GM21529 (cell line): ENCODE results near the gene TAS1R3.

Source experiments
- ATAC-seq: cut with Tn5 transposase; IDR thresholded peaks from one replicate; pipeline ENCODE4 v1.9.1; 2021; ENCODE audit not compliant: unreplicated experiment

Gene TAS1R3

DNA sequence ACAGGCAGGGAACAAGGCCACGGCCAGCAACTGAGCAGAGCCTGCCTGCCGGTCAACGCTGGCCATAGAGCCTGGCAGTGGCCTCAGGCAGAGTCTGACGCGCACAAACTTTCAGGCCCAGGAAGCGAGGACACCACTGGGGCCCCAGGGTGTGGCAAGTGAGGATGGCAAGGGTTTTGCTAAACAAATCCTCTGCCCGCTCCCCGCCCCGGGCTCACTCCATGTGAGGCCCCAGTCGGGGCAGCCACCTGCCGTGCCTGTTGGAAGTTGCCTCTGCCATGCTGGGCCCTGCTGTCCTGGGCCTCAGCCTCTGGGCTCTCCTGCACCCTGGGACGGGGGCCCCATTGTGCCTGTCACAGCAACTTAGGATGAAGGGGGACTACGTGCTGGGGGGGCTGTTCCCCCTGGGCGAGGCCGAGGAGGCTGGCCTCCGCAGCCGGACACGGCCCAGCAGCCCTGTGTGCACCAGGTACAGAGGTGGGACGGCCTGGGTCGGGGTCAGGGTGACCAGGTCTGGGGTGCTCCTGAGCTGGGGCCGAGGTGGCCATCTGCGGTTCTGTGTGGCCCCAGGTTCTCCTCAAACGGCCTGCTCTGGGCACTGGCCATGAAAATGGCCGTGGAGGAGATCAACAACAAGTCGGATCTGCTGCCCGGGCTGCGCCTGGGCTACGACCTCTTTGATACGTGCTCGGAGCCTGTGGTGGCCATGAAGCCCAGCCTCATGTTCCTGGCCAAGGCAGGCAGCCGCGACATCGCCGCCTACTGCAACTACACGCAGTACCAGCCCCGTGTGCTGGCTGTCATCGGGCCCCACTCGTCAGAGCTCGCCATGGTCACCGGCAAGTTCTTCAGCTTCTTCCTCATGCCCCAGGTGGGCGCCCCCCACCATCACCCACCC lies at the start of gene TAS1R3:
TAS1R3 (plus strand) TSS at position 213 of the 898 bp plus-strand sequence; CDS start at position 279, 66 bp downstream.
- no peak for ATAC-seq

DNA sequence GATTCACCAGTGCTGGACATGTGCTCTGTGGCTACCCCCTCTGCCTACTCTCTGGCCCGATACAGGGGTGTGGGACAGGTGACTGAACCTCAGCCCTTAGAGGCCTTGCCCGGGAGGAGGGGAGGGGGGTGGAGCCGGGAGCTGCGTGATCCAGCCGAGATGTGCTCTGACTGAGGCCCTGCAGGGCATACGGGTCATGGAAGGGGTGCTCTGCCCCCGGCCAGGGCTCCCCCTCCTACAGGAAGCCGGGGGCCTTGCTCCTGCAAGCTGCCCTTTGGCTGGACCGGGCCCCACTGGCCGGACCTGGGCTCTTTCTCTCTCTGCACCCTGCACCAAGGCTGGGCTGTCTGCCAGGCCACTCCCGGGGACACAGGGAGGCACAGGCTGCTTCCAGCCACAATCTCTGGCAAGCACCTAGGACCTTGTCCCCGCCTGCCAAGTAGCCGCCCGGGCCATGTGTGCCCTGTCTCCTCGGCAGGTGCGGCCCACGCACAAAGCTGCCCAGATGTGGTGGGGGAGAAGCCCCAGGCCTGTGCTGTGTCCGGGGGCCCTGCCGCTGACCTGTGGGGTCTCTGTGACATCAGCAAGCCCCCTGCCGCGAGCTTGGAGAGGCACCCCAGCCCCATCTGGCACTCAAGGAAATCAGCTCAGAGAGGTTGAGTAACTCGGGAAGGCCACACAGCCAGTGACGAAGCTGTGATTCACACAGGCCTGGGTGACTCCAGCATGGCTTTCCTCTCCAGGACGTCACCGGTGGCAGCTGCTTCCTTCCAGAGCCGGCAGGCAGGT lies 49.4 kb upstream of the TAS1R3 start:
- no peak for ATAC-seq

DNA sequence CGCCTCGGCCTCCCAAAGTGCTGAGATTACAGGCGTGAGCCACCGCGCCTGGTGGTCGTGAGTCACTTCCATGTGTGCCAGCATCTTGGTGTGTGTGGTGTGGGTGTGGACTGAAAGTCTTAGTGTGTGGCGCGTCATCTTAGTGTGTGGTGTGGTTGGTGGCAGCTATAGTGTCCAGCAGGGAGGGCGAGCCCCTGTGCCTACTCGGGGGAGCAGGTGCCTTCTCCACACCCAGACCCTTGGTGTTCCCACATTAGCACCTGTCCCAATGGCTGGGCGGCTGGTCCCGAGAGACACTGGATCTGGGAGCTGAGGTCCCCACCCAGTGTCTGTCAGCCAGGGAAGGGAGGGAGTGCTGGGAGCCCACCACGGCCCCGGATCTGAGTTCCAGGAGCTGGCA lies 48.1 kb upstream of the TAS1R3 start:
- ATAC-seq, result no peak

DNA sequence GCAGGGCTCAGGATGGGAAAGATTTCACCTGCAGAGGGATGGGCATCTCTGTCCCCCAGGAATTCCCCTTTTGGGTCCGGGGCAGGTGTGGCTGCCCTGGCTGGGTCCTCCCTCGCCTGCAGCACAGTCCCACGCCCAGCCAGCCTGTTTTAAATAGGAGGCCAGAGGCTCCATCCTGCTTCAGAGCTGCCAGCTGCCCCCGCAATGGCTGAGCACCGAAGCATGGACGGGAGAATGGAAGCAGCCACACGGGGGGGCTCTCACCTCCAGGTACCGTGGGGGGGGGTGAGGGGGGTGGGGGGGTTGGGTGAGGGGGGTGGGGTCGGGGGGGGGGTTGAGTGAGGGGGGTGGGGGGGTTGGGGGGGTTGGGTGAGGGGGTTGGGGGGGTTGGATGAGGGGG lies 47.3 kb upstream of the TAS1R3 start:
- ATAC-seq, result no peak

DNA sequence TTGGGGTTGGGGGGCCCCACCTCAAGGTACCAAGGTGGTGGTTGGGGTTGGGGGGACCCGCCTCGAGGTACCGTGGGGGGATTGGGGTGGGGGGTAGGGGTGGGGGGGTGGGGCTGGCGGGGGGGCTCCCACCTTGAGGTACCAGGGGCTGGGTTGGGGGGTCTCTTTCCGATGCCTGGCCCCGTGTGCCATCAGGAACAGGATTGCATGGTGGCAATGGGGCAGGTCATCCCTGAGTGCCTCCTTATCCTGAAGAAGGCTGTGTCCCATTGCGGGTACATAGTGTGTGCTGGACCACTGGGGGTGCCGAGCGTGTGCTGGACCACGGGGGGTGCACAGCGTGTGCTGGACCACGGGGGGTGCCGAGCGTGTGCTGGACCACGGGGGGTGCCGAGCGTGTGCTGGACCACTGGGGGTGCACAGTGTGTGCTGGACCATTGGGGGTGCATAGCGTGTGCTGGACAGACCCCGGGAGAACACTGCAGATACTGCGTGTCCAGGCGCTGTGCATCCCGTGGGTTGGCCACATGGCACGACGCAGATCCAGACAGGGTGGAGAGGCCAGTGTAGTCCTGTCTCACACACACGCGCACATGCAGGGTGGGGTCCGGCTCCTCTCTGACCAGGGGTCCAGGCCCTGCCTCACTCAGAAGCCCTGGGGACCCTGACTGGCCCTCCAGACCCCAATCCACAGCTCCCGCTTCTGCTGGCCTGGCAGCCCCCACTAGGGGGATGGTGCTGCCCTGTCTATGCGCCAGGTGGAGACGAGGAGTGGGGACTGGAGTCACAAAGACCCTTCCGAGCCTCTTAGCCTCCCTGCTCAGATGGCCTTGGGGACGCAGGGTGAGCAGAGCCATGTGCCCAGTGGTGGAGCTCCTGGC lies 46.6 kb upstream of the TAS1R3 start:
- no peak for ATAC-seq

DNA sequence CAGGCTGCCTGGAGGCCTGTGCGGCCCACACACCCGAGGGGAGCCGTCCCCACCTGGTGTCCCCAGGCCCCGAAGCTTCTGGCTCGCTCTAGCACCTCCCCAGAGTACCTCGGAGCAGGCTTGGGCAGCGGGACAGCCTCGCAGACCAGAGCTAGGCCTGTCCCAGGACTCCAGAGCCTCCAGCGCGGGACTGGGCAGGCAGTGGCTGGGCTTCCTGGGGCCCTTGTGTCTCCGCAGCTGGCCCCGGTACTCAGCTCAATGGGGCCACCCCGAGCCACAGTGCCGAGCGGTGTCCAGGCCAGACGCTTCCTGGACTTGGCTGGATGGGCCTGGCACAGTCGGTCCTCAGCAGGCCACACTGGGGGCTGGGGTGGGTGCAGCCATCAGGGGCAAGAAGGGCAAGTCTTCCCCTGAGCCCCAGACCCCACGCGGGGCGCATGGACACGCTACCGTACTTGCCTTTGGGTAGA lies 45.9 kb upstream of the TAS1R3 start:
- ATAC-seq, result no peak

DNA sequence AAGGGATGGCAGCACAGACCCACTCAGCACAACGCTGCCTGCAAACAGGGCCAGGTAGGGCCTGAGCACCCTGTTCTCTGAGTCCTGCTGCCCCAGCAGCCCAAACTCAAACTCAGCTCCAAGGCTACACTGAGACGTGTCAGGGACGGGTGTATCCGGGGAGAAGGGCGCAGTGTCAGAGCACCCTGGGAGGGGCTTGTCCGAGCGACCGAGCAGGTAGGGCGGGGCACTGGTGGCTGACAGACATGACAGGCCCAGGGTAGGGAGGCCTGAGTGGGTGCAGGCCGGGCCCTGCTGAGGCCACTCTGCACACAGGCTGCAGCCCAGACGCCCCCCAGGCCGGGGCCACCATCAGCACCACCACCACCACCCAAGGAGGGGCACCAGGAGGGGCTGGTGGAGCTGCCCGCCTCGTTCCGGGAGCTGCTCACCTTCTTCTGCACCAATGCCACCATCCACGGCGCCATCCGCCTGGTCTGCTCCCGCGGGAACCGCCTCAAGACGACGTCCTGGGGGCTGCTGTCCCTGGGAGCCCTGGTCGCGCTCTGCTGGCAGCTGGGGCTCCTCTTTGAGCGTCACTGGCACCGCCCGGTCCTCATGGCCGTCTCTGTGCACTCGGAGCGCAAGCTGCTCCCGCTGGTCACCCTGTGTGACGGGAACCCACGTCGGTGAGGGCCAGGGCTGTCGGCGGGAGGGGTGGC lies 45.3 kb upstream of the TAS1R3 start:
- ATAC-seq, result no peak

DNA sequence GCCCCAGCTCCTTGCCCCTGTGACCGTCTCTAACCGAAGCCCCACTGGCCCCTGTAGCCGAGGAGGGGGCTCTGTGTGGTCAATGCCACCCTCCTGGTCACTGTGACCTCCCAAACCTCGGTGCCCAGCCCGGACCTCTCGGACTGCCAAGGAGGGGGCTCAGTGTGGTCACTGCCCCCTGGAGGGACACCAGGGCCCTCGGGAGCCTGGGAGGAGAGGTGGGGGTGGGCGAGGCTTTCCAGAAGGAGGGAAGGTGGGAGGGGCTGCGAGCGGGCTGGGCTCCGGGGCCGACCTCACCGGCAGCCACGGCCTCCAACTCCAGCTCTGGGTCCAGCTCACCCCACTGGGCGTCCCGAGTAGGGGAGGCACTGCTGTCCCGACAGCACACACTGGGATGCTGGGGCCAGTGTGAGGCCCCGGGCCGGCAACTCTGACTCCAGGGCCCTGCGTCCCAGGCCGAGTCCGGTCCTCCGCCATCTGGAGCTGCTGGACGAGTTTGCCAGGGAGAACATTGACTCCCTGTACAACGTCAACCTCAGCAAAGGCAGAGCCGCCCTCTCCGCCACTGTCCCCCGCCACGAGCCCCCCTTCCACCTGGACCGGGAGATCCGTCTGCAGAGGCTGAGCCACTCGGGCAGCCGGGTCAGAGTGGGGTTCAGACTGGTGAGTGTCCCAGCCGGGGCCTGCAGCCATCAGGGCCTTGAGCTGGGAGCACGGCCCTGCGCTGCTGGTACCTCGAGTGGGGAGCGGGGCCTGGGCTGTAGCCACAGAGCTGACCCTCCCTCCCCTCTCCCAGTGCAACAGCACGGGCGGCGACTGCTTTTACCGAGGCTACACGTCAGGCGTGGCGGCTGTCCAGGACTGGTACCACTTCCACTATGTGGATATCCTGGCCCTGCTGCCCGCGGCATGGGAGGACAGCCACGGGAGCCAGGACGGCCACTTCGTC lies 44.5 kb upstream of the TAS1R3 start:
- no peak for ATAC-seq

DNA sequence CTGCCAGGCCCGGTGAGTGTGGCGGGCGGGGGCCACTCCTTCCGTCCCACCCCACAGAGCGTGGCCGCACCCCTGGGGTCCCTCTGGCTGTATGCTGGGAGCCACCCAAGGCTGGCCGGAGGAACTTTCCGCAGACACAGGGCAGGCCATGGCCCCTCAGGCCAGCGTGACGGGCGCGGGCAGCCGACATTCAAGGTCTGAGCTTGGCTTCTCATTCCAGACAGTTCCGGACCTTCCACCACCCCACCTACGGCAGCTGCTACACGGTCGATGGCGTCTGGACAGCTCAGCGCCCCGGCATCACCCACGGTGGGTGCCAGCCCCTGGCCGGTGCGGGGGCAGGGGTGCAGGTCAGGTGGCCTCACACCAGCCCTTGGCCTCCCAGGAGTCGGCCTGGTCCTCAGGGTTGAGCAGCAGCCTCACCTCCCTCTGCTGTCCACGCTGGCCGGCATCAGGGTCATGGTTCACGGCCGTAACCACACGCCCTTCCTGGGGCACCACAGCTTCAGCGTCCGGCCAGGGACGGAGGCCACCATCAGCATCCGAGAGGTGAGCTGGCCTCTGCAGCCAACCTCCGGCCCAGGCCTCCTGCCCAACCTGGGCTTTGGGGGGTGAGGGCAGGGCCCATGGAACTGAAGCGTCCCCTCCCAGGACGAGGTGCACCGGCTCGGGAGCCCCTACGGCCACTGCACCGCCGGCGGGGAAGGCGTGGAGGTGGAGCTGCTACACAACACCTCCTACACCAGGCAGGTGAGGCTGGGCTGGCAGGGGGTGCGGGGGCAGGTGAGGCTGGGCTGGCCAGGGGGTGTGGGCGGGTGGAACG lies 43.6 kb upstream of the TAS1R3 start:
- no peak for ATAC-seq

DNA sequence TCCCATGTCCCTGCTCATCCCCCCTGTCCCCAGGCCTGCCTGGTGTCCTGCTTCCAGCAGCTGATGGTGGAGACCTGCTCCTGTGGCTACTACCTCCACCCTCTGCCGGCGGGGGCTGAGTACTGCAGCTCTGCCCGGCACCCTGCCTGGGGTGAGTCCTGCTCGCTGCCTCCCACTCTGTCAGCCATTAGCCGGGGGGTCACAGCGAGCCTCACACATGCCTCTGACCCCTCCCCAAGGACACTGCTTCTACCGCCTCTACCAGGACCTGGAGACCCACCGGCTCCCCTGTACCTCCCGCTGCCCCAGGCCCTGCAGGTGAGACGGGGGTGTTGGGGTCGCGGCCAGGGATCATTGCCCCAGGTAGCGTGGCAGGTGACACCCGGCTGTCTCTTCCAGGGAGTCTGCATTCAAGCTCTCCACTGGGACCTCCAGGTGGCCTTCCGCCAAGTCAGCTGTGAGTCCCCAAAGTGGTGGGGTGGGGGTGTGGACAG lies 40.8 kb upstream of the TAS1R3 start:
- no peak for ATAC-seq

DNA sequence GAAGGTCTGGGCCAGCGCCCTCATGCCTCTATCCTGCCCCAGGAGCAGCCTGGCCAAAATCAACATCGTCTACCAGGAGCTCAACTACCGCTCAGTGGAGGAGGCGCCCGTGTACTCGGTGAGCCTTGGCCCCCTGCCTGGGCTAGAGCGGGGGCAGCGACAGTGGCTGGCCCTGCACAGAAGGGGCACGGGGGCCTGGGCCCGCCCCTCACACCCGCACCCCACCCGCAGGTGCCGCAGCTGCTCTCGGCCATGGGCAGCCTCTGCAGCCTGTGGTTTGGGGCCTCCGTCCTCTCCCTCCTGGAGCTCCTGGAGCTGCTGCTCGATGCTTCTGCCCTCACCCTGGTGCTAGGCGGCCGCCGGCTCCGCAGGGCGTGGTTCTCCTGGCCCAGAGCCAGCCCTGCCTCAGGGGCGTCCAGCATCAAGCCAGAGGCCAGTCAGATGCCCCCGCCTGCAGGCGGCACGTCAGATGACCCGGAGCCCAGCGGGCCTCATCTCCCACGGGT lies 40.0 kb upstream of the TAS1R3 start:
- no peak for ATAC-seq

DNA sequence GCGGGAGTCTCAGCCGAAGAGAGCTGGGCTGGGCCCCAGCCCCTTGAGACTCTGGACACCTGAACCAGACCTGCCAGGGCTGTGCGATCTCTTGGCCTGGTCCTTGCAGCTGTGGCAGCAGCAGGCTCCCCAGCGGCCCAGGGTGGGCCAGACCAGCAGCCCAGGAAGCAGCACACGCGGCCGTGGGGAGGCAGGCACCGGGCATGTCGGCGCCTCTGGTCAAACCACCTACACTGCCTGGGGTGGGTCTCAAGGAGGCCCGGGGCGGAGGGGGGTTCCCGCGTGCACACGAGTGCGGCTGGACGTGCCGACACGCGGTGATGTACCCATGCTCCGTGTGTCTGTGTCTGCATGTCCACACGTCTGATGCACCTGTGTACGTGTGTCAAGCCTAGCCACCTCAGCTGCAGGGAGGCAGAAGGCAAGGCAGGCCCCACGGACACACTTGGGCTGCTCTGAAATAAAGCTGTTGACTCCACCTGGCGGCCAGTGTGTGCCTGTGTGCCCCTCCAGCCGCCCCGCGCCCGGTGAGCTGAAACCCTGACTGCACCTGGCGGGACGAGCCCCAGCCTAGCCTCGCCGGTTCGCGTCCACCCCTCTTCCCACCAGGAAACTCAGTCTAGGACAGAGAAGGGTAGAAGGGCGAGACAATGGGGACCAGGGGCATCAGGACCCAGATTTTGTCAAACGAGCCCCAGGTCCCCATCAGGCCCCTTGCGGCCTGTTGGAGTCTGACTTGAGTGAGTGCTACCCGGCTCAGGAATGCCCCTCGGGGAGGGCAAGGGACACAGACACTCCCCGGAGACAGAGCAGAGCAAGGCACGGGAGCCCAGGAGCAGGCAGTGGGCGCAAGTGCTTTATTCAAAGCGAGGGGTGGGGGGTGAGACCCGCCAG lies 39.3 kb upstream of the TAS1R3 start:
- ATAC-seq, result no peak

DNA sequence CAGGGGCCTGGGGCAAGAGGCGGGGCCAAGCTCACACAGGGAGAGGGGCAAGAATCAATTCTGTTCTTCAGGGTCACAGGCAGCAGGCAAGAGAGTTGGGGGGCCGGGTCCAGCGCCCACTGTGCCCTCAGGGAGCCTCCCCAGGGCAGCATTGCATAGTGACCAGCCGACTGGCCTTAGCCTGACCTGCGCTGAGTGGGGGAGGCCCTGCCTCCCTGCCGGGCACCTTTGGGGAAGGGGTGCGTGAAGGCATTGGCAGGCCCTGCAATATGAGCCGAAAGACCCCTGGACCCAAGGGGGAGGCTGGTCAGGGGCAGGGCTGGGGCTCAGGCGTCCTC lies 38.7 kb upstream of the TAS1R3 start:
- ATAC-seq, result no peak

DNA sequence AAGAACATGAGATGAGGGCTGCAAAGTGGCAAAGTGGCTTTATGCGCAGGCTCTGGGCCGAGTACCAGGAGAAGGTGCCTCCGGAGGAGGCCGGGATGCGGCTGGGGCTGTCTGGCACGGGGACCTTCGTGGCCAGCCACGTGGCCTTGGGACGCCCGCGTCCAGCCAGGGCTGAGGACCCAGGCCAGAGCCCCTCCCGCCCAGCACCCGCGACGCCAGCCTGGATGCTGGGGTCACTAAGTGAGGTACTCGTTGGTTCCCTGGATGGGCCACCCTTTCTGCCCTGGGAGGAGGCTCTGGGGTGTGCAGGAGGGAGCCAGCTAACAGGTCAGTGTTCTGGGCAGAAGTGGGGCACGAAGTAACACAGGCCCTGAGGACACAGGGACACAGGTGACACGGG lies 38.2 kb upstream of the TAS1R3 start:
- ATAC-seq, result no peak

DNA sequence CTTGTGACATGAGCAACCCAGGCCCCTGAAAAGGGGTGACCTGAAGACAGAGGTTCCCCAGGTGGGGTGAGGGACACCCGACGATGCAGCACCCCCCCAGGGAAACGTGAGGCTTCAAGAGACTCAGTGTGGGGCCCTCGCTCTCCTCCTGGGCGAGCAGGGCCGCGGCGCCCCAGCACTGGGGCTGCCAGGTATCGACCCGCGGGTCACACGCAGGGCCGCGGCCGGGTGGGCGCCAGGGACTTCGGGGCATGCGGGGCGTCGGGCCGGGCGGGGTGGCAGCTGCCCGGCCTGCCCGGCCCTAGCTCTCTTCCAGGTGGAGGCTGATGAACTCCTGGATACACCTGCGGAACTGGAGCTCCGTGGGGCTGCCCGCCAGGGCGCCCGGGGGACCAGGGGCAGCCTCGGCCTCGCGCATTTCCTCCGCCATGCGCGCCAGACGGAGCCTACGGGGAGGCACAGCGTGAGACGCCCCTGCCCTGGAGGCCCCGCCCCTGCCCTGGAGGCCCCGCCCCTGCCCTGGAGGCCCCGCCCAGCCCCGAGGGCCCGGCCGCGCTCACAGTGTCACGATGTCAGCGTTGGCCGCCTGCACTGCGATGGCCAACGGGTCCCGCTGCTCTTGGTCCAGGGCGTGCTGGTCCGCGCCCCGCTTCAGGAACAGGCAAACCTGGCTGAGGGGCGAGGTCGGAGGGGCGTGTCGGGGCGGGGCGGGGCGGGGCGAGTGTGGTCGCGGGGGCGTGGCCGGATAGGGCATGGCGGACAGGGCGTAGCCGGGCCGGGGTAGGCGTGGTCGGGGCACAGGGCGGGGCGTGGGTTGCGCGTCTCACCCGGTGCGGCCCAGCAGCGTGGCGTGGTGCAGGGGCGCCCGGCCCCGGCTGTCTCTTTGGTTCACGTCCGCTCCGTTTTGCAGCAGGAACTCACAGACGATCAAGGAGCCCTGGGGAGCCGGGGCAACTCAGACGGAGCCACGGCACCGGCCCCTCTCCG lies 37.5 kb upstream of the TAS1R3 start:
- ATAC-seq, result no peak
